Embryonic facial prominence (tissue), 1 donor: ENCODE data around the gene CLCN1.

ENCODE experiments used
- DNase-seq: peaks from one replicate; pipeline ENCODE4 v3.0.0-alpha.2; 2016; ENCODE audit errors: extremely low spot score

CLCN1 gene

DNA sequence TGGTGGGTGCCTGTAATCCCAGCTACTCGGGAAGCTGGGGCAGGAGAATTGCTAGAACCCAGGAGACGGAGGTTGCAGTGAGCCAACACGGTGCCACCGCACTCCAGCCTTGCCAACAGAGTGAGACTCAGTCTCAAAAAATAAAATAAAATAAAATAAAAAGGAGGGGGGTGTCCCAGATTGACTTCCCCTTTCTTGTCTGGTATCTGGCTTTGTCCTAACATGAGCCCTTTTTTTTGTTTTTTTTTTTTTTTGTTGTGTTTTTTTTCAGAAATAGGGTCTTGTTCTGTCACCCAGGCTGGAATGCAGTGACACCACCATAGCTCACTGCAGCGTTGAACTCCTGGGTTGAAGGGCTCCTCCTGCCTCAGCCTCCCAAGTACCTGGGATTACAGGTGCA, 23.0 kb upstream of the CLCN1 start:
- DNase-seq, result no peak

DNA sequence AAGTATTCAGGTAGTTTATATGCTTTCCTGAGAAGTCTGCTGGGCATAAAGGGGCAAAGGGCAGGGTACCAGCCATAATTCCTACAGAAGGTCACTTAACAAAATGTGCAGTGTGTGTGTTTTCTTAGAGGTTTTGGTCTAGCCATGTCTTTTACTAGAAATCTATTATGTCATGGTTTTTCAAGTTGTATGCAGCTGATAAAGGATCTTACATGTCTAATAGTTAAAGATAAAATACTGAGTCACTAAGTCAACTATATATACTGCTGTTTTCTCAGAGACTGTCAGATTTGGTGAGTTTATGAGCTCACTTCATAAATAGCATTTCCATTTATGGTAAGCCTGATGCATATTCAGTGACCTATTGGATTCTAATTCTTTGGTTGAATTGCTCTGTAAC, 20.0 kb upstream of the CLCN1 start:
- DNase-seq, result no peak

GRCh38 chr7:143296686-143297085, 19.2 kb upstream of the CLCN1 start:
- DNase-seq, result no peak

- DNase-seq, result no peak
These were observed 16.6 kb upstream of the CLCN1 start for GRCh38 chr7:143299346-143299745.

GRCh38 chr7:143299840-143300239, 16.1 kb upstream of the CLCN1 start:
- DNase-seq, result no peak

GRCh38 chr7:143300959-143301935, 14.7 kb upstream of the CLCN1 start:
- DNase-seq, result no peak

- DNase-seq, result no peak
These were observed 12.2 kb upstream of the CLCN1 start for GRCh38 chr7:143303733-143304132.

DNA sequence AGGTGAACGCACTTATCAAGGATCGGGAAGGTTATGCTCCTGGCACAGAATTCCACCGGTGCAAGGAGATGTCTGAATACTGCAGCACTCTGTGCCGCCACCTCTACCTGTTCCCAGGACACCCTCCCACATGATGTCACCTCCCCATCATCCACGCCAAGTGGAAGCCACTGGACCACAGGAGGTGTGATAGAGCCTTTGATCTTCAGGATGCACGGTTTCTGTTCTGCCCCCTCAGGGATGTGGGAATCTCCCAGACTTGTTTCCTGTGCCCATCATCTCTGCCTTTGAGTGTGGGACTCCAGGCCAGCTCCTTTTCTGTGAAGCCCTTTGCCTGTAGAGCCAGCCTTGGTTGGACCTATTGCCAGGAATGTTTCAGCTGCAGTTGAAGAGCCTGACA, 11.0 kb upstream of the CLCN1 start:
- no peak for DNase-seq

DNA sequence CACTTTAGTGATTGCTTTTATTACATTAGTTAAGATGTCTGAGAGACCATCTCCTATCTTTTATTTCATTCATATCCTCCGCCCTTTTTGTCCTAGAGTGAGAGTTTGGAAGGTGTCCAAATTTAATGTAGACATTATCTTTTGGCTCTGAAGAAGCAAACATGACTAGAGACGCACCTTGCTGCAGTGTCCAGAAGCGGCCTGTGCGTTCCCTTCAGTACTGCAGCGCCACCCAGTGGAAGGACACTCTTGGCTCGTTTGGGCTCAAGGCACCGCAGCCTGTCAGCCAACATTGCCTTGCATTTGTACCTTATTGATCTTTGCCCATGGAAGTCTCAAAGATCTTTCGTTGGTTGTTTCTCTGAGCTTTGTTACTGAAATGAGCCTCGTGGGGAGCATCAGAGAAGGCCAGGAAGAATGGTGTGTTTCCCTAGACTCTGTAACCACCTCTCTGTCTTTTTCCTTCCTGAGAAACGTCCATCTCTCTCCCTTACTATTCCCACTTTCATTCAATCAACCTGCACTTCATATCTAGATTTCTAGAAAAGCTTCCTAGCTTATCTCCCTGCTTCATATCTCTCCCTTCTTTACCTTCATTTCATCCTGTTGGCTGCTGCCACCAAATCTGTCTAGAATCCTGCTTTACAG, 10.4 kb upstream of the CLCN1 start:
- DNase-seq, result no peak

DNA sequence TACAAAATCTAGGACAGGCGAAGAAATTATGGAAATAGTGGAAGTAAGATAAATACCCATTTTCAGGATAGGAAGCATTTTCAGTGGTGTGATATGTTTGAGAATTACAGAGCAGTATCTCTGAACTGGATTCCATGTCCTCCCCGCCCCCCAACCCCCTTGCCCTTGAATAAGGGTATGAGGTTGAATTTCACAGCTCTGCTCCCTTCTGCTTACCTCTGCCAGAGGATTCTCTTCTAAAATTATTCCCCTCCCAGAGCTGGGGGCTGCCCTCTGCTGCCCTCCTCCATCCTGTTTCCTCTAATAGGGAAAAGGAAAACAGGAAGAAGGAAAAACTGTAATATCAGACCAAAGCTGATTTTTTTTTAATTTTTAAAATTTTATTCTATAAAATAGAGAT, 7.3 kb upstream of the CLCN1 start:
- no peak for DNase-seq

GRCh38 chr7:143314127-143314526, 1.8 kb upstream of the CLCN1 start:
- no peak for DNase-seq

GRCh38 chr7:143316492-143316891, 581 bp downstream of the CLCN1 start:
- no peak for DNase-seq

- no peak for DNase-seq
These were observed 2.8 kb downstream of the CLCN1 start for GRCh38 chr7:143318661-143319060.

- no peak for DNase-seq
These were observed 4.7 kb downstream of the CLCN1 start for GRCh38 chr7:143320620-143321019.

- DNase-seq, result no peak
These were observed 5.3 kb downstream of the CLCN1 start for GRCh38 chr7:143321242-143321641.

GRCh38 chr7:143321734-143322133, 5.8 kb downstream of the CLCN1 start:
- DNase-seq, result no peak

GRCh38 chr7:143322760-143323633, 7.1 kb downstream of the CLCN1 start:
- DNase-seq, result no peak

- DNase-seq, result no peak
These were observed 7.7 kb downstream of the CLCN1 start for GRCh38 chr7:143323653-143324052.

- DNase-seq, result no peak
These were observed 9.3 kb downstream of the CLCN1 start for GRCh38 chr7:143325240-143325639.

GRCh38 chr7:143327903-143328302, 12.0 kb downstream of the CLCN1 start:
- DNase-seq, result no peak

- no peak for DNase-seq
These were observed 13.7 kb downstream of the CLCN1 start for GRCh38 chr7:143329471-143330170.
